Peyer's patch (tissue), 4 donors: Measurements from ENCODE around the gene FBXW9. TPM values are rescaled to one million over a fixed set of nuclear protein-coding genes. Genes with fewer than 3 reads are reported as not detected.

Experiments
- DNase-seq, 3 donors: peaks; one replicate each; pipeline ENCODE4 v3.0.0-alpha.2; 2017 to 2019
- H3K27ac ChIP-seq, 4 donors: fragments of 200-600 bp; sonication (generic); one replicate each; pipeline ENCODE4 v1.5.1; 2016 to 2019
- H3K27me3 ChIP-seq, 2 donors: fragments of 200-600 bp; sonication (generic); one replicate each; pipeline ENCODE4 v1.5.1; 2019
- H3K36me3 ChIP-seq, 3 donors: fragments of 200-600 bp; sonication (generic); one replicate each; pipeline ENCODE4 v1.5.1; 2016 to 2019
- H3K4me1 ChIP-seq, 4 donors: fragments of 200-600 bp; sonication (generic); one replicate each; pipeline ENCODE4 v1.5.1; 2016 to 2019
- H3K4me3 ChIP-seq, 4 donors: fragments of 200-600 bp; sonication (generic); 1 replicate in 3 of 4; 2 replicates in 1 of 4; pipeline ENCODE4 v1.5.1; 2016 to 2019; ENCODE audit warnings: mild to moderate bottlenecking in 1 of 4
- H3K9me3 ChIP-seq, 4 donors: fragments of 200-600 bp; sonication (generic); one replicate each; pipeline ENCODE4 v1.5.1; 2016 to 2019; ENCODE audit warnings: mild to moderate bottlenecking in 1 of 4
- POLR2A ChIP-seq, 2 donors: fragments of 450-650 bp; IDR thresholded peaks; one replicate each; pipeline ENCODE4 v1.5.1; 2017; ENCODE audit warnings: antibody characterized with exemption in 2 of 2, mild to moderate bottlenecking in 2 of 2, moderate library complexity in 2 of 2
- total RNA-seq, 4 donors: library from RNA; depleted of rRNA; stranded (reverse); fragments of >200 nt; gene quantifications; one replicate each; pipeline ENCODE4 v1.1.0, GENCODE V29; 2016
- TF ChIP-seq, protein P1 (sequence below), 6 experiments: fragments of 450-650 bp in 4 of 6; fragments of 200-600 bp in 2 of 6; sonication (generic) in 1 of 6; IDR thresholded peaks; one replicate each; pipeline ENCODE4 v1.5.1; 2017 to 2019; ENCODE audit warnings: antibody characterized with exemption in 6 of 6, mild to moderate bottlenecking in 3 of 6, moderate library complexity in 1 of 6

Gene FBXW9
- 1 to 10 TPM in 3 of 4 donors, not detected in 1; 6.3 to 9.9 (median 7.0) TPM for total RNA-seq

- Histone ChIP-seq H3K9me3 (no peaks in the 10 kb centered on the region), H3K27me3 (no peaks in the 10 kb centered on the region), H3K4me3 (peak within 1 kb of the TSS; percentile 57 to 97 (median 80)), H3K4me1 (peaks cover 0 to 15% (median 10%) of the 10 kb centered on the region in 4 donors), H3K27ac (peak within 1 kb of the TSS; percentile 69 to 88 (median 84)), H3K36me3 (peaks cover 0 to 22% (median 0%) of the 10 kb centered on the region in 3 donors)
- peak; percentile 96 to 99 (median 98) for DNase-seq
- peak; percentile 43 to 52 for TF ChIP-seq POLR2A (IDR thresholded peaks at IDR 0.05)
- TF ChIP-seq, protein P1, sequence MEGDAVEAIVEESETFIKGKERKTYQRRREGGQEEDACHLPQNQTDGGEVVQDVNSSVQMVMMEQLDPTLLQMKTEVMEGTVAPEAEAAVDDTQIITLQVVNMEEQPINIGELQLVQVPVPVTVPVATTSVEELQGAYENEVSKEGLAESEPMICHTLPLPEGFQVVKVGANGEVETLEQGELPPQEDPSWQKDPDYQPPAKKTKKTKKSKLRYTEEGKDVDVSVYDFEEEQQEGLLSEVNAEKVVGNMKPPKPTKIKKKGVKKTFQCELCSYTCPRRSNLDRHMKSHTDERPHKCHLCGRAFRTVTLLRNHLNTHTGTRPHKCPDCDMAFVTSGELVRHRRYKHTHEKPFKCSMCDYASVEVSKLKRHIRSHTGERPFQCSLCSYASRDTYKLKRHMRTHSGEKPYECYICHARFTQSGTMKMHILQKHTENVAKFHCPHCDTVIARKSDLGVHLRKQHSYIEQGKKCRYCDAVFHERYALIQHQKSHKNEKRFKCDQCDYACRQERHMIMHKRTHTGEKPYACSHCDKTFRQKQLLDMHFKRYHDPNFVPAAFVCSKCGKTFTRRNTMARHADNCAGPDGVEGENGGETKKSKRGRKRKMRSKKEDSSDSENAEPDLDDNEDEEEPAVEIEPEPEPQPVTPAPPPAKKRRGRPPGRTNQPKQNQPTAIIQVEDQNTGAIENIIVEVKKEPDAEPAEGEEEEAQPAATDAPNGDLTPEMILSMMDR (IDR thresholded peaks at IDR 0.05): peak in 1 of 6 experiments; percentile 2
Measured at GRCh38 chr19:12696366-12697335, at the start of gene FBXW9. Gene FBXW9, minus strand, starts transcription at chr19:12696631. Its CDS starts 50 bp downstream, at chr19:12696581.

DNA sequence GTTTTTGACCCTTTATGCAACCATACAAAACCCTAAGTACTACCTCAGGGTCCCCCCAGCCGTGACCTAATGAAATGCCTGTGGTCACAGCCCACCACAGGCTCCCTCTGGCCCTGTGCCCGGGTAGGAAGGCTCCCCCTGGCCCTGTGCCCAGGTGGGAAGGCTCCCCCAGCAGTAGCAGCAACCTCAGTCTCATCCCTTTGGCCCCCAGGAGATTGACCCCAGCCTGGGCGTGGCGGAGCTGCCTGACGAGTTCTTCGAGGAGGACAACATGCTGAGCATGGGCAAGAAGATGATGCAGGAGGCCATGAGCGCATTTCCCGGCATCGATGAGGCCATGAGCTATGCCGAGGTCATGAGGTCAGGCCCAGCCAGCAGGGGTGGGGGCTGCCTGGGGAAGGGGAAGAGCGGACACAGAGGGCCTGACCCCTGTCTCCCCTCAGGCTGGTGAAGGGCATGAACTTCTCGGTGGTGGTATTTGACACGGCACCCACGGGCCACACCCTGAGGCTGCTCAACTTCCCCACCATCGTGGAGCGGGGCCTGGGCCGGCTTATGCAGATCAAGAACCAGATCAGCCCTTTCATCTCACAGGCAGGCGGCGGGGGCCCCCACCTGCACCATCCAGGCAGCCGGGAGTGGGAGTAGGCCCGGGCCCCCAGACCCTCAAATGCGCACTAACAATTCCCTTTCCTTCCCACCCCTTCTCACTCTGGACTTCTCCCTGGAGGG lies 48.9 kb upstream of the FBXW9 start:
- peaks cover 0 to 58% (median 0%) of the 10 kb centered on the region in 3 donors for H3K36me3 ChIP-seq
- no peak for TF ChIP-seq POLR2A (IDR thresholded peaks at IDR 0.05)
- TF ChIP-seq, protein P1 (IDR thresholded peaks at IDR 0.05): no peak

DNA sequence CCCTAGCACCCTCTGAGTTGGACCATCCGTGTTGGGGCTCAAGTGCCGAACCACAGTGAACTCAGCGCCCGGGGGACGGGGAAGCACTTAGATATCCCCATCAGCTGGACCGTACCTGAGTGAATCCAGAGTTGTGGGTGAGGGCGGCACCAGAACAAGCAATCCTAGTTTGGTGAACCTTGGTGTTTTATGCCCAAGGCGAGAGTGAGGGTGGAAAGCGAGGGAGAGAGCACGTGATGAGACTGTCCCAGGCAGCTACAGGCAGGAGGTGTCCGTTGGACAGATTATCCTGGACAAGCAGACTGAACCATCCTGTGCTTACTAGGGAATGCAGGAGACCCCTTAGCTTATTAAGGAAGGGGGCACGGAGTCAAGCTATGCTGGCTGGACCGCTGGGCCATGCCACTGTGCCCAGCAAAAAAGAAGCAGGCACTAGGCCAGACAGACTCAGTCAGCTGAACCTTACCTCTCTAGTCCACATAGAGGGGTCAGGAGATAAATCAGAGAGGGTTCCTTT lies 41.5 kb upstream of the FBXW9 start:
- H3K4me1 ChIP-seq: peaks cover 0 to 26% (median 19%) of the 10 kb centered on the region in 4 donors
- TF ChIP-seq, protein P1 (IDR thresholded peaks at IDR 0.05): no peak
- no peak for TF ChIP-seq POLR2A (IDR thresholded peaks at IDR 0.05)
- peak overlapping the region; percentile 66 to 98 (median 88) for H3K4me3 ChIP-seq
- no peaks in the 10 kb centered on the region for H3K27me3 ChIP-seq
- no peaks in the 10 kb centered on the region for H3K9me3 ChIP-seq
- H3K27ac ChIP-seq: peak overlapping the region; percentile 74 to 90 (median 88)
- no peak for DNase-seq
- H3K36me3 ChIP-seq: peaks cover 0 to 31% (median 0%) of the 10 kb centered on the region in 3 donors

More for the DNA sequence above, 48.9 kb upstream of the FBXW9 start:
- no peak overlapping the region for H3K27ac ChIP-seq
- no peak for DNase-seq
- peaks cover 0 to 7% (median 0%) of the 10 kb centered on the region in 4 donors for H3K4me1 ChIP-seq
- H3K27me3 ChIP-seq: no peaks in the 10 kb centered on the region
- H3K9me3 ChIP-seq: peaks cover 0 to 6% (median 2%) of the 10 kb centered on the region in 4 donors
- no peak overlapping the region for H3K4me3 ChIP-seq

DNA sequence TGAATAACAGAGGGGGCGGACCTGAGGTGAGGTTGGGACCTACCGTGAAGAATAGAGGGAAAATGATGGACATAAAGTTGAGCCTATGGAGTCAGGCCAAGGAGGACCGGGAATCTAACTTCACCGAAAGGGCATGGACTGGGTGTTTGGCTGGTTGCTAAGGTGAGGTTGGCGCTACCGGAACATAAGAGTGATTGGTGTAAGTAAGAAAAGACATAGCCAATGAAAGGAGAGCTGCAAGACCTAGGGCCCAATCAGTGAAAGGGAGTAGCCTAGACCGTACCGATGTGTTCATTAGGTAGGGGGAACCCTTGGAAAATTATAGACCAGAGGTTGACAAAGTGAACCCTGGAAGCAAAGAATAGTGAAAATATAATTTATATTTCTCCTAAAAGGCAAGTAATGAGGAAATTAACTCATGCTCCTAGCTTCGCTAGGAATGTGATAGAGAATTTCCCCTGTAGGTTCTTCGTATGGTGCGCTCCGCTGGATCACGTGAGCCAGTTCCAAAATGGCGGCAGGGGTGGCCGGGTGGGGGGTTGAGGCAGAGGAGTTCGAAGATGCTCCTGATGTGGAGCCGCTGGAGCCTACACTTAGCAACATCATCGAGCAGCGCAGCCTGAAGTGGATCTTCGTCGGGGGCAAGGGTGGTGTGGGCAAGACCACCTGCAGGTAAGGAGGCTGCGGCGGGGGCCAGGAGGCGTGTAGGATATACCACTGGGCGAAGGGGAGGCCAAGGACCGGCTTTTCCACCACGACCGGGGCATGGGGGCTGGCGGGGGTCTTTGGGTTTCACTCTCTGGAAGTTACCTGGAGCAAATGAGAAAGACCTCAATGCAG lies 40.8 kb upstream of the FBXW9 start, which contains the start of gene GET3:
Gene GET3, plus strand, starts transcription at position 503 of the 840 bp plus-strand sequence. Its CDS starts 9 bp downstream, at position 512.
- H3K4me1 ChIP-seq: peaks cover 0 to 33% (median 26%) of the 10 kb centered on the region in 4 donors
- H3K36me3 ChIP-seq: peaks cover 0 to 28% (median 0%) of the 10 kb centered on the region in 3 donors
- no peaks in the 10 kb centered on the region for H3K9me3 ChIP-seq
- TF ChIP-seq, protein P1 (IDR thresholded peaks at IDR 0.05): peak in 4 of 6 experiments; percentile 11 to 57 (median 40)
- peak; percentile 38 to 43 for TF ChIP-seq POLR2A (IDR thresholded peaks at IDR 0.05)
- DNase-seq: peak; percentile 77 to 86 (median 86)
- peak within 1 kb of the TSS; percentile 66 to 98 (median 88) for H3K4me3 ChIP-seq
- no peaks in the 10 kb centered on the region for H3K27me3 ChIP-seq
- H3K27ac ChIP-seq: peak within 1 kb of the TSS; percentile 74 to 90 (median 88)
